Prostate gland (tissue), 2 donors: ENCODE measurements around the gene CAPRIN1.

Experiments
- CTCF ChIP-seq, 4 experiments: fragments of 200-600 bp in 2 of 4; fragments of 450-650 bp in 2 of 4; sonication (generic) in 2 of 4; IDR thresholded peaks; 1 replicate in 3 of 4; 2 replicates in 1 of 4; pipeline ENCODE4 v1.5.1; 2016 to 2019; ENCODE audit warnings: antibody characterized with exemption in 4 of 4, mild to moderate bottlenecking in 2 of 4, moderate library complexity in 2 of 4
- POLR2AphosphoS5 ChIP-seq: sonication (generic); formaldehyde crosslinking; IDR thresholded peaks from one replicate; pipeline ENCODE4 v1.6.1; 2017; ENCODE audit warnings: antibody characterized with exemption

DNA sequence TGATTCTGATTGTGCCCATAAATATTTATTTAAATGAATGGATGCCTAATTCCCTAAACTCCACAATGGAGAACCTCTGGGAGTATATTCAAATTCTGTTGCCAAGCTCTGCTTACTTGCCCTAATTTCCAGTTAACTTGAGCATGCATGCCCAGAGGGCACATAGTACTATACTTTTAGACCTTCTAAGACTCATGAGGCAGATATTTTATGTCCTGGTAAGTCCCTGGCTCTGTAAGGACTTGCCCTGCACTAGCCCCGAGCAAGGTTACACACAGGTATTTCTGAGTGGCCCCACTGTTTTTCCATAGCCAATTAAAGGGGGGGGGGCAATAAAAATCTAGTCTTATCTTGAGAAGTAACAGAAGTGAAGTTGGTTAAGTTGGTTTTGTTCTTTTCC lies 21.1 kb upstream of the CAPRIN1 start:
- TF ChIP-seq CTCF (IDR thresholded peaks at IDR 0.05) (no peak), POLR2AphosphoS5 (no peak)
